Measurements from ENCODE around the gene NFXL1. TPM values are rescaled to one million over a fixed set of nuclear protein-coding genes. Genes with fewer than 3 reads are reported as not detected.

Gene NFXL1
- total and polyA plus RNA-seq, 12 donors = 5.1 to 15.4 (median 7.5) TPM

- H3K27me3 ChIP-seq = no peaks in the 10 kb centered on the region
- peaks cover 0 to 26% of the 10 kb centered on the region in 2 donors for H3K36me3 ChIP-seq (replicated peaks in 1 of 2)
- no peaks in the 10 kb centered on the region for H3K4me1 ChIP-seq (replicated peaks in 1 of 2)
- DNase-seq = no peak
- intact Hi-C loops (cut with DNase I) = no loop called here
- no peaks in the 10 kb centered on the region for H3K9me3 ChIP-seq (replicated peaks in 1 of 3)
- no peak overlapping the region for H3K27ac ChIP-seq
- TF ChIP-seq CTCF (IDR thresholded peaks at IDR 0.05) (no peak), POLR2A (IDR thresholded peaks at IDR 0.05) (no peak)
- H3K4me3 ChIP-seq = no peak overlapping the region
Observed at GRCh38 chr4:47879458-47879857, 34.9 kb downstream of the NFXL1 start.

- DNase-seq = no peak
- Histone ChIP-seq H3K4me3 (no peak overlapping the region), H3K27ac (no peak overlapping the region), H3K4me1 (replicated peaks in 1 of 2) (no peaks in the 10 kb centered on the region), H3K27me3 (no peaks in the 10 kb centered on the region), H3K9me3 (replicated peaks in 1 of 3) (no peaks in the 10 kb centered on the region), H3K36me3 (replicated peaks in 1 of 2) (peaks cover 0 to 6% of the 10 kb centered on the region in 2 donors)
- WGBS, 4 donors = 73 to 81% (median 78%) methylated on average over 3 of the region's 3 CpGs
- TF ChIP-seq POLR2A (IDR thresholded peaks at IDR 0.05) (no peak), CTCF (IDR thresholded peaks at IDR 0.05) (no peak)
- intact Hi-C loops (cut with DNase I) = no loop called here
Observed at GRCh38 chr4:47876784-47877546, 37.4 kb downstream of the NFXL1 start.

GRCh38 chr4:47876310-47876709 is 38.1 kb downstream of the NFXL1 start:
- Histone ChIP-seq H3K4me1 (replicated peaks in 1 of 2) (no peaks in the 10 kb centered on the region), H3K27me3 (no peaks in the 10 kb centered on the region), H3K36me3 (replicated peaks in 1 of 2) (peaks cover 0 to 3% of the 10 kb centered on the region in 2 donors), H3K9me3 (replicated peaks in 1 of 3) (no peaks in the 10 kb centered on the region), H3K4me3 (no peak overlapping the region), H3K27ac (no peak overlapping the region)
- no peak for DNase-seq
- TF ChIP-seq POLR2A (IDR thresholded peaks at IDR 0.05) (no peak), CTCF (IDR thresholded peaks at IDR 0.05) (no peak)
- intact Hi-C loops (cut with DNase I) = no loop called here

GRCh38 chr4:47873877-47874541 is 40.4 kb downstream of the NFXL1 start:
- H3K27ac ChIP-seq = no peak overlapping the region
- no peak for DNase-seq
- no peaks in the 10 kb centered on the region for H3K27me3 ChIP-seq
- no peaks in the 10 kb centered on the region for H3K9me3 ChIP-seq (replicated peaks in 1 of 3)
- WGBS, 4 donors = 94 to 99% (median 95%) methylated on average over 3 of the region's 3 CpGs
- TF ChIP-seq CTCF (IDR thresholded peaks at IDR 0.05) (no peak), POLR2A (IDR thresholded peaks at IDR 0.05) (no peak)
- intact Hi-C loops (cut with DNase I) = no loop called here
- no peak overlapping the region for H3K4me3 ChIP-seq
- peaks cover 0 to 3% of the 10 kb centered on the region in 2 donors for H3K36me3 ChIP-seq (replicated peaks in 1 of 2)
- no peaks in the 10 kb centered on the region for H3K4me1 ChIP-seq (replicated peaks in 1 of 2)

Measured in adrenal gland (tissue), 12 donors.